Rectal smooth muscle tissue (tissue), 1 donor: Measurements from ENCODE around the gene RPS5.
"Not testable (repeated sequence)": the region's sequence is repeated elsewhere in the genome, so short reads cannot be mapped to it uniquely, and the experiment has no call there.

Source experiments
- H3K27ac ChIP-seq: one replicate; pipeline ENCODE4 v1.7.0; 2013; ENCODE audit warnings: low read depth, low read length, inconsistent platforms
- H3K27me3 ChIP-seq: one replicate; pipeline ENCODE4 v1.7.0; 2013; ENCODE audit warnings: low read length; ENCODE audit not compliant: control insufficient read depth, insufficient read depth
- H3K36me3 ChIP-seq: one replicate; pipeline ENCODE4 v1.7.0; 2013; ENCODE audit warnings: low read length; ENCODE audit not compliant: control insufficient read depth, insufficient read depth
- H3K4me1 ChIP-seq: one replicate; pipeline ENCODE4 v1.7.0; 2013; ENCODE audit warnings: low read length; ENCODE audit not compliant: control insufficient read depth, insufficient read depth
- H3K4me3 ChIP-seq: one replicate; pipeline ENCODE4 v1.7.0; 2013; ENCODE audit warnings: low read length
- H3K9ac ChIP-seq: one replicate; pipeline ENCODE4 v1.7.0; 2013; ENCODE audit warnings: low read length

Gene RPS5

GRCh38 chr19:58366585-58367430 is 20.3 kb upstream of the RPS5 start:
- Histone ChIP-seq H3K4me1 (peaks cover 1% of the 10 kb centered on the region), H3K36me3 (no peaks in the 10 kb centered on the region), H3K27me3 (peaks cover 3% of the 10 kb centered on the region), H3K9ac (no peak overlapping the region), H3K27ac (no peak overlapping the region), H3K4me3 (no peak overlapping the region)

GRCh38 chr19:58367698-58368454 is 19.2 kb upstream of the RPS5 start:
- Histone ChIP-seq H3K4me3 (no peak overlapping the region), H3K4me1 (no peaks in the 10 kb centered on the region), H3K27me3 (peaks cover 3% of the 10 kb centered on the region), H3K9ac (no peak overlapping the region), H3K36me3 (no peaks in the 10 kb centered on the region), H3K27ac (no peak overlapping the region)

GRCh38 chr19:58368561-58369360 is 18.3 kb upstream of the RPS5 start:
- H3K27me3 ChIP-seq, result peaks cover 3% of the 10 kb centered on the region
- H3K4me1 ChIP-seq, result no peaks in the 10 kb centered on the region
- H3K4me3 ChIP-seq, result no peak overlapping the region
- no peaks in the 10 kb centered on the region for H3K36me3 ChIP-seq
- no peak overlapping the region for H3K9ac ChIP-seq
- H3K27ac ChIP-seq, result no peak overlapping the region

GRCh38 chr19:58372311-58373133 is 14.5 kb upstream of the RPS5 start:
- Histone ChIP-seq H3K27ac (no peak overlapping the region), H3K27me3 (no peaks in the 10 kb centered on the region), H3K36me3 (no peaks in the 10 kb centered on the region), H3K9ac (no peak overlapping the region), H3K4me1 (no peaks in the 10 kb centered on the region), H3K4me3 (no peak overlapping the region)

- no peak overlapping the region for H3K9ac ChIP-seq
- H3K4me1 ChIP-seq, result no peaks in the 10 kb centered on the region
- no peaks in the 10 kb centered on the region for H3K27me3 ChIP-seq
- H3K36me3 ChIP-seq, result no peaks in the 10 kb centered on the region
- H3K4me3 ChIP-seq, result no peak overlapping the region
- H3K27ac ChIP-seq, result no peak overlapping the region
Observed at GRCh38 chr19:58374200-58374599, 12.9 kb upstream of the RPS5 start.

GRCh38 chr19:58376724-58377123 is 10.3 kb upstream of the RPS5 start:
- H3K27me3 ChIP-seq, H3K36me3 ChIP-seq, H3K4me3 ChIP-seq: not testable (repeated sequence)

GRCh38 chr19:58379246-58379645 is 7.8 kb upstream of the RPS5 start:
- Histone ChIP-seq H3K4me1 (peaks cover 6% of the 10 kb centered on the region), H3K9ac (no peak overlapping the region), H3K4me3 (peak overlapping the region; percentile 7), H3K27me3 (no peaks in the 10 kb centered on the region), H3K27ac (no peak overlapping the region), H3K36me3 (no peaks in the 10 kb centered on the region)

More at GRCh38 chr19:58376724-58377123, 10.3 kb upstream of the RPS5 start:
- H3K9ac ChIP-seq, H3K4me1 ChIP-seq, H3K27ac ChIP-seq: not testable (repeated sequence)

- Histone ChIP-seq H3K4me1 (peaks cover 6% of the 10 kb centered on the region), H3K9ac (peak overlapping the region; percentile 59), H3K36me3 (no peaks in the 10 kb centered on the region), H3K4me3 (peak overlapping the region; percentile 85), H3K27me3 (no peaks in the 10 kb centered on the region), H3K27ac (peak overlapping the region; percentile 87)
Observed at GRCh38 chr19:58380037-58380661, 6.9 kb upstream of the RPS5 start.

- no peaks in the 10 kb centered on the region for H3K36me3 ChIP-seq
- peak within 1 kb of the TSS; percentile 59 for H3K9ac ChIP-seq
- H3K4me3 ChIP-seq, result peak within 1 kb of the TSS; percentile 85
- peak within 1 kb of the TSS; percentile 87 for H3K27ac ChIP-seq
- H3K27me3 ChIP-seq, result no peaks in the 10 kb centered on the region
- peaks cover 10% of the 10 kb centered on the region for H3K4me1 ChIP-seq
Observed at GRCh38 chr19:58380662-58381459, 6.2 kb upstream of the RPS5 start, which contains the start of gene ZNF837. ZNF837 (minus strand) TSS chr19:58381030; CDS start chr19:58369332, 11,698 bp downstream.

GRCh38 chr19:58381460-58382212 is 5.4 kb upstream of the RPS5 start:
- H3K36me3 ChIP-seq, result no peaks in the 10 kb centered on the region
- H3K9ac ChIP-seq, result no peak overlapping the region
- H3K4me1 ChIP-seq, result peaks cover 16% of the 10 kb centered on the region
- no peaks in the 10 kb centered on the region for H3K27me3 ChIP-seq
- H3K27ac ChIP-seq, result peak overlapping the region; percentile 87
- H3K4me3 ChIP-seq, result peak overlapping the region; percentile 85
